ENCODE data around the gene ATRNL1.

GRCh38 chr10:115624448-115624847, 531.3 kb downstream of the ATRNL1 start:
- TF ChIP-seq CTCF (conservative IDR thresholded peaks at IDR 0.05; ENCODE audit: low read depth, low read length) (no peak), EZH2 (IDR thresholded peaks at IDR 0.05; ENCODE audit: low read length, unreplicated experiment) (no peak)
